GM12864 (cell line): ENCODE measurements around the gene CDH18.

Experiments used
- DNase-seq: peaks from one replicate; pipeline ENCODE4 v3.0.0-alpha.2; 2011; ENCODE audit warnings: low read depth
- H3K4me3 ChIP-seq: 2 replicates; pipeline ENCODE4 v1.5.1; 2011; ENCODE audit warnings: mild to moderate bottlenecking, low read depth, low read length, control low read depth
- CTCF ChIP-seq: IDR thresholded peaks from 2 replicates; pipeline ENCODE4 v1.5.1; 2011; ENCODE audit warnings: low read depth, mild to moderate bottlenecking, moderate library complexity, low read length, control low read depth, inconsistent platforms; ENCODE audit errors: missing control alignments

Gene CDH18

GRCh38 chr5:19619571-19619970 is 368.4 kb downstream of the CDH18 start:
- TF ChIP-seq CTCF: no peak
- no peak for DNase-seq
- no peak overlapping the region for H3K4me3 ChIP-seq

DNA sequence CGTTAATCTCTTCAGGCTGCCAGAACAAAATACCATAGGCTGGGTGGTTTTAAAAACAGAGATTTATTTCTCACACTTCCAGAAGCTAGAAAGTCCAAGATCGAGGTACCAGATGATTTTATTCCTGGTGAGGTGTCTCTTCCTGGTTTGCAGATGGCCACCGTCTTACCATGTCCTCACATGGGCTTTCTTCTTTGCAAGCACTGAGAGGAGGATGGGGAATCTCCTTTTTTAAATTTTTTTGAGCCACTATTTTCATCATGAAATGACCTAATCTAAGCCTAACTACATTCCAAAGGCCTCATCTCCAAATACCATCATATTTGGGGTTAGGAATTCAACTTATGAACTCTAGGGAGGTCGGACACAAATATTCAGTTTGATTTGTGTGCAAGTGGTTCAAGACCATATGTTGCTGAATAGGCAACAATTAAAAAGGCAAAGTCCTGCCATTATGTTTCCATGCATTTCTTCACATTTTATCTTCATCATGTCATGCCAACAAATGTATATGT is 371.2 kb downstream of the CDH18 start:
- TF ChIP-seq CTCF: no peak
- DNase-seq: no peak
- H3K4me3 ChIP-seq: no peak overlapping the region

DNA sequence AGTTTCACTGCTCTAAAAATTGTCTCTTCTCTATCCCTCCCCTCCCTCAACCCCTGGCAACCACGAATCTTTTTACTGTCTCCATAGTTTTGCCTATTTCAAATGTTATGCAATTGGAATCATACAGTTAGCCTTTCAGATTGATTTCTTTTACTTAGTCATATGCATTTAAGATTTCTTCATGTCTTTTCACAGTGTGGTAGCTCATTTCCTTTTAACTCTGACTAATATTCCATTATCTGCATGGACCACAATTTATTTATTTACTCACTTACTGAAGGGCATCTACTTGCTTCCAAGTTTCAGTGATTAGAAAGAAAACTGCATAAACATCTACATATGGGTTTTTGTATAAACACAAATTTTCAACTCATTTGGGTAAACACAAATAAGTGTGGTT is 372.3 kb downstream of the CDH18 start:
- no peak overlapping the region for H3K4me3 ChIP-seq
- no peak for TF ChIP-seq CTCF
- no peak for DNase-seq

- no peak for TF ChIP-seq CTCF
- no peak overlapping the region for H3K4me3 ChIP-seq
- no peak for DNase-seq
These were observed 372.9 kb downstream of the CDH18 start for GRCh38 chr5:19615071-19615470.

DNA sequence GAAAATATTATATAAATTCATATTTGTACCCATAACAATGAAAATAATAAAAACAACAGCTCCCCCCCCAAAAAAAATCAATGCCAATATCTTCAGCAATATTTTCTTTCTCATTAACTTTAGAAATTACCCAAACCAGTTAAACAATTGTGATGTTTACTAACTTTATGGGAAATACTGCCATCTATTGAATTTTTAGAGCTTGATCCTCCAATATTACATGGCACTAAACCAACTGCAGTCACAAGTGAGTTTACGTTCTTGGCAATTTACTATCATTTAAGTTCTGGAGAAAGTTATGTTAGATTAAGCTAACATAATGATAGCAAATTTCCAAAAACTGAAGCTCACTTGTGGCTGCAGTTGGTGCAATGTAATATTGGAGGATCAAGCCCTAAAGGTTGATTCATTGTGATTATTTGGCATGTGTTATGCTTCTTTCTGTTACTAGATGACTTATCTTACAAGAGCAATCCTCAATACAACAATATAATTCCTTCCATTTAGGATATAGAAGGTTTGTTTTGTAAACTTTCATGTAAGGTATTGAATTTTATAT is 379.5 kb downstream of the CDH18 start:
- TF ChIP-seq CTCF: no peak
- no peak overlapping the region for H3K4me3 ChIP-seq
- no peak for DNase-seq

- no peak for TF ChIP-seq CTCF
- no peak for DNase-seq
- no peak overlapping the region for H3K4me3 ChIP-seq
These were observed 382.1 kb downstream of the CDH18 start for GRCh38 chr5:19605846-19606407.

GRCh38 chr5:19584131-19584530 is 403.9 kb downstream of the CDH18 start:
- DNase-seq: no peak
- H3K4me3 ChIP-seq: no peak overlapping the region
- TF ChIP-seq CTCF: no peak
